ENCODE measurements around the gene ARHGEF37. TPM values are rescaled to one million over a fixed set of nuclear protein-coding genes. Genes with fewer than 3 reads are reported as not detected.

ARHGEF37 gene
- total RNA-seq, 1 experiment from 2014 or later, result 0.42 TPM

GRCh38 chr5:149617760-149618306 lies 36.5 kb downstream of the ARHGEF37 start:
- Histone ChIP-seq H2BK15ac (ENCODE audit: low read depth, low read length) (no peak overlapping the region), H4K91ac (ENCODE audit: insufficient read length, low read depth, low read length) (no peak overlapping the region), H4K20me1 (ENCODE audit: control insufficient read depth, insufficient read depth, insufficient read length) (no peaks in the 10 kb centered on the region), H3K4ac (ENCODE audit: low read depth, low read length) (no peak overlapping the region), H3K27ac (ENCODE audit: insufficient read length, low read depth, low read length) (no peak overlapping the region), H2BK5ac (ENCODE audit: insufficient read length, low read length) (no peak overlapping the region), H3K9me3 (ENCODE audit: control insufficient read depth, low read depth, low read length) (no peaks in the 10 kb centered on the region), H2BK20ac (ENCODE audit: low read depth, low read length, poor library complexity, severe bottlenecking) (no peak overlapping the region), H4K5ac (ENCODE audit: insufficient read length, low read depth, low read length) (no peak overlapping the region), H2AK5ac (ENCODE audit: insufficient read length, low read length) (no peak overlapping the region), H3K9ac (ENCODE audit: extremely low read depth, insufficient read length, low read length) (no peak overlapping the region), H3T11ph (ENCODE audit: low read length) (no peak overlapping the region), H3K14ac (ENCODE audit: insufficient read depth, low read length) (no peak overlapping the region), H2BK12ac (ENCODE audit: insufficient read length, low read depth, low read length) (no peak overlapping the region), H3K4me2 (ENCODE audit: insufficient read depth, insufficient read length, low read length) (no peak overlapping the region), H3K23ac (ENCODE audit: insufficient read length, low read depth, low read length) (no peak overlapping the region), H4K8ac (replicated peaks; ENCODE audit: insufficient read length, low read depth, low read length) (no peak overlapping the region), H3K27me3 (ENCODE audit: insufficient read depth, low read length) (no peaks in the 10 kb centered on the region), H2AFZ (ENCODE audit: low read length) (no peak overlapping the region), H3K79me2 (ENCODE audit: insufficient read depth, low read length) (no peaks in the 10 kb centered on the region), H3K23me2 (ENCODE audit: insufficient read length, low read depth, low read length, poor library complexity, severe bottlenecking) (no peaks in the 10 kb centered on the region), H3K18ac (ENCODE audit: insufficient read length, low read depth, low read length) (no peak overlapping the region), H3K56ac (ENCODE audit: insufficient read length, low read depth, low read length) (no peak overlapping the region), H3K4me1 (ENCODE audit: insufficient read depth, low read length) (no peaks in the 10 kb centered on the region), H2BK120ac (ENCODE audit: low read depth, low read length, poor library complexity, severe bottlenecking) (no peak overlapping the region), H3K79me1 (ENCODE audit: insufficient read depth, low read depth, low read length, poor library complexity, severe bottlenecking) (no peaks in the 10 kb centered on the region)
- no peaks in the 10 kb centered on the region; the same call in 1 of the 2 replicates for H3K27me3 Mint-ChIP-seq (ENCODE audit: low read depth)
- no peak overlapping the region for H3K4me3 Mint-ChIP-seq
- no peaks in the 10 kb centered on the region for H3K36me3 Mint-ChIP-seq (ENCODE audit: insufficient read depth in 1 of 3, low read depth in 3 of 3)
- DNase-seq, result no peak
- no peaks in the 10 kb centered on the region; a peak in 1 of 5 replicates for H3K9me3 Mint-ChIP-seq
- no peak for TF ChIP-seq CTCF (conservative IDR thresholded peaks at IDR 0.05)
- H3K4me1 Mint-ChIP-seq, result peaks cover 9 to 16% of the 10 kb centered on the region in 2 experiments; a peak in 3 of 4 replicates
- WGBS (ENCODE audit: extremely low coverage, insufficient read length, low lambda C conversion rate), result no CpG with 5 or more reads among the region's 12 CpGs
- no peak overlapping the region for H3K27ac Mint-ChIP-seq
